Left cardiac atrium (tissue), 4 donors: ENCODE measurements around the gene OR8H3. TPM values are rescaled to one million over a fixed set of nuclear protein-coding genes. Genes with fewer than 3 reads are reported as not detected.
"Not testable (repeated sequence)": the region's sequence is repeated elsewhere in the genome, so short reads cannot be mapped to it uniquely, and the experiment has no call there.

ENCODE experiments used
- ATAC-seq, 2 donors: fragments of 200-7000 bp; cut with Tn5 transposase; one replicate each; pipeline ENCODE4 v1.9.1; 2020; ENCODE audit warnings: mild to moderate bottlenecking in 2 of 2, moderate library complexity in 2 of 2
- DNase-seq: peaks from one replicate; pipeline ENCODE4 v3.0.0-alpha.2; 2020
- intact Hi-C, 2 donors: fragments of 100-400 bp; cut with DNase I; formaldehyde crosslinking; loops; one replicate each; pipeline versions ENCODE4 v1.14.1 to v1.15.1; 2022 to 2023
- long read RNA-seq: library from polyadenylated mRNA; unstranded; transcript quantifications from one replicate; pipeline ENCODE4 v2.0.0, GENCODE V29; 2021
- total RNA-seq, 2 donors: library from RNA; stranded (reverse); fragmentation: NEBNext Ultra II Directional; extraction: Animal tissue kit (Norgen Biotek cat#: 25700); gene quantifications; one replicate each; pipeline ENCODE4 v1.2.1, GENCODE V29; 2021
- donor health status: DM: no; HTN: yes; CAD: no.
- donor health status: DM: no; HTN: yes; CAD: no; lungs with severe emphysema.
- donor health status: DM: yes; HTN: yes; CAD: no.
- donor health status: Dilated cardiomyopathy.

Gene OR8H3
- total RNA-seq: not detected
- long read RNA-seq: 0 reads

GRCh38 chr11:56122073-56122472 lies at the start of gene OR8H3:
Gene OR8H3, plus strand, starts transcription at chr11:56122373. Its CDS starts 0 bp downstream, at chr11:56122373.
- DNase-seq: no peak
- intact Hi-C loops: no loop called here
- no peak for ATAC-seq

- no peak for DNase-seq
- no peak for ATAC-seq
- intact Hi-C loops: no loop called here
Observed at GRCh38 chr11:56089697-56090096, 32.5 kb upstream of the OR8H3 start.

GRCh38 chr11:56093008-56093407 lies 29.2 kb upstream of the OR8H3 start, which contains the start of gene OR8I2:
Gene OR8I2, plus strand, starts transcription at chr11:56093308. Its CDS starts 0 bp downstream, at chr11:56093308.
- DNase-seq (no peak), ATAC-seq (no peak)
- intact Hi-C loops: no loop called here

GRCh38 chr11:56103210-56103737 lies 18.9 kb upstream of the OR8H3 start, which contains the start of gene OR8H2:
Gene OR8H2, plus strand, starts transcription at chr11:56103687. Its CDS starts 1,356 bp downstream, at chr11:56105043.
- intact Hi-C loops: no loop called here
- DNase-seq: no peak
- no peak for ATAC-seq

GRCh38 chr11:56140151-56140661 lies 18.0 kb downstream of the OR8H3 start, which contains the start of gene OR8J3:
Gene OR8J3, minus strand, starts transcription at chr11:56140201. Its CDS starts 2,483 bp downstream, at chr11:56137718.
- intact Hi-C loops: no loop called here
- no peak for ATAC-seq
- no peak for DNase-seq

GRCh38 chr11:56143681-56144080 lies 21.5 kb downstream of the OR8H3 start:
- intact Hi-C loops, DNase-seq, ATAC-seq: not testable (repeated sequence)

- intact Hi-C loops: no loop called here
- ATAC-seq (no peak), DNase-seq (no peak)
Observed at GRCh38 chr11:56151376-56151775, 29.2 kb downstream of the OR8H3 start.

GRCh38 chr11:56152333-56152732 lies 30.2 kb downstream of the OR8H3 start:
- DNase-seq (no peak), ATAC-seq (no peak)
- intact Hi-C loops: no loop called here

- DNase-seq: no peak
- no peak for ATAC-seq
- intact Hi-C loops: no loop called here
Observed at GRCh38 chr11:56160217-56160616, 38.0 kb downstream of the OR8H3 start, which contains the start of gene OR8K5. Gene OR8K5, minus strand, starts transcription at chr11:56160317. Its CDS starts 0 bp downstream, at chr11:56160317.

- intact Hi-C loops: no loop called here
- no peak for DNase-seq
- ATAC-seq: no peak
Observed at GRCh38 chr11:56163804-56164203, 41.6 kb downstream of the OR8H3 start.

- DNase-seq: no peak
- no peak for ATAC-seq
- intact Hi-C loops: no loop called here
Observed at GRCh38 chr11:56172256-56172830, 50.2 kb downstream of the OR8H3 start.

Other genes starting within 250 kb of the OR8H3 start
- not detected for gene TRIM51, start 239.1 kb upstream of the OR8H3 start, total RNA-seq
- gene OR5W2, start 207.8 kb upstream of the OR8H3 start, total RNA-seq: not detected
- gene OR5I1, start 186.0 kb upstream of the OR8H3 start, total RNA-seq: not detected
- gene OR10AG1, start 152.4 kb upstream of the OR8H3 start, total RNA-seq: not detected
- not detected for gene OR5F1, start 127.7 kb upstream of the OR8H3 start, total RNA-seq
- gene OR5AS1, start 94.7 kb upstream of the OR8H3 start, total RNA-seq: not detected
- not detected for gene OR8I2, start 29.1 kb upstream of the OR8H3 start, total RNA-seq
- gene OR8H2, start 18.7 kb upstream of the OR8H3 start, total RNA-seq: not detected
- gene OR8J3, start 17.8 kb downstream of the OR8H3 start, total RNA-seq: not detected
- gene OR8K5, start 37.9 kb downstream of the OR8H3 start, total RNA-seq: not detected
- not detected for gene OR5J2, start 54.2 kb downstream of the OR8H3 start, total RNA-seq
- gene OR5T2, start 111.9 kb downstream of the OR8H3 start, total RNA-seq: not detected
- not detected for gene OR5T3, start 129.9 kb downstream of the OR8H3 start, total RNA-seq
- gene OR5T1, start 151.8 kb downstream of the OR8H3 start, total RNA-seq: not detected
- gene OR8H1, start 169.9 kb downstream of the OR8H3 start, total RNA-seq: not detected
- not detected for gene OR8K3, start 192.8 kb downstream of the OR8H3 start, total RNA-seq
- not detected for gene OR8K1, start 223.7 kb downstream of the OR8H3 start, total RNA-seq
- not detected for gene OR8J1, start 231.9 kb downstream of the OR8H3 start, total RNA-seq